HEK293T (cell line): Measurements from ENCODE around the gene KCNJ10.

Experiments used
- ARNT ChIP-seq: fragments of 450-650 bp; IDR thresholded peaks from 2 replicates; pipeline ENCODE4 v1.6.1; 2017; ENCODE audit warnings: mild to moderate bottlenecking
- BHLHE40 ChIP-seq: fragments of 450-650 bp; IDR thresholded peaks from 2 replicates; pipeline ENCODE4 v1.6.1; 2016; ENCODE audit warnings: mild to moderate bottlenecking, moderate library complexity, borderline replicate concordance
- ELF4 ChIP-seq: fragments of 450-650 bp; IDR thresholded peaks from 2 replicates; pipeline ENCODE4 v1.6.1; 2017; ENCODE audit warnings: antibody characterized with exemption
- FOXK2 ChIP-seq: fragments of 450-650 bp; IDR thresholded peaks from 2 replicates; pipeline ENCODE4 v1.6.1; 2016; ENCODE audit warnings: mild to moderate bottlenecking
- FOXM1 ChIP-seq: fragments of 450-650 bp; IDR thresholded peaks from 2 replicates; pipeline ENCODE4 v1.6.1; 2017; ENCODE audit warnings: mild to moderate bottlenecking, borderline replicate concordance
- HDGF ChIP-seq: fragments of 450-650 bp; IDR thresholded peaks from 2 replicates; pipeline ENCODE4 v1.6.1; 2017; ENCODE audit warnings: antibody characterized with exemption, borderline replicate concordance
- NFRKB ChIP-seq: fragments of 450-650 bp; IDR thresholded peaks from 2 replicates; pipeline ENCODE4 v1.6.1; 2016; ENCODE audit warnings: mild to moderate bottlenecking, moderate library complexity
- SP1 ChIP-seq: fragments of 450-650 bp; IDR thresholded peaks from 2 replicates; pipeline ENCODE4 v1.6.1; 2017
- SUZ12 ChIP-seq: fragments of 450-650 bp; IDR thresholded peaks from 2 replicates; pipeline ENCODE4 v1.6.1; 2016; ENCODE audit warnings: mild to moderate bottlenecking
- TARDBP ChIP-seq: fragments of 450-650 bp; IDR thresholded peaks from 2 replicates; pipeline ENCODE4 v1.6.1; 2016
- TF ChIP-seq, protein P1 (sequence below): fragments of 450-650 bp; IDR thresholded peaks from 2 replicates; pipeline ENCODE4 v1.6.1; 2016

- TF ChIP-seq ELF4, result no peak
- TF ChIP-seq TARDBP, result no peak
- no peak for TF ChIP-seq BHLHE40
- no peak for TF ChIP-seq SP1
- TF ChIP-seq ARNT, result no peak
- TF ChIP-seq HDGF, result no peak
- no peak for TF ChIP-seq FOXM1
- TF ChIP-seq, protein P1, sequence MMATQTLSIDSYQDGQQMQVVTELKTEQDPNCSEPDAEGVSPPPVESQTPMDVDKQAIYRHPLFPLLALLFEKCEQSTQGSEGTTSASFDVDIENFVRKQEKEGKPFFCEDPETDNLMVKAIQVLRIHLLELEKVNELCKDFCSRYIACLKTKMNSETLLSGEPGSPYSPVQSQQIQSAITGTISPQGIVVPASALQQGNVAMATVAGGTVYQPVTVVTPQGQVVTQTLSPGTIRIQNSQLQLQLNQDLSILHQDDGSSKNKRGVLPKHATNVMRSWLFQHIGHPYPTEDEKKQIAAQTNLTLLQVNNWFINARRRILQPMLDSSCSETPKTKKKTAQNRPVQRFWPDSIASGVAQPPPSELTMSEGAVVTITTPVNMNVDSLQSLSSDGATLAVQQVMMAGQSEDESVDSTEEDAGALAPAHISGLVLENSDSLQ, result no peak
- TF ChIP-seq FOXK2, result no peak
- no peak for TF ChIP-seq SUZ12
- no peak for TF ChIP-seq NFRKB
Observed at GRCh38 chr1:160028426-160028825, 41.5 kb downstream of the KCNJ10 start.
